ENCODE measurements around the gene GPR18. TPM values are rescaled to one million over a fixed set of nuclear protein-coding genes. Genes with fewer than 3 reads are reported as not detected.

Gene GPR18
- total RNA-seq, 1 donor from 2014 or later = not detected

DNA sequence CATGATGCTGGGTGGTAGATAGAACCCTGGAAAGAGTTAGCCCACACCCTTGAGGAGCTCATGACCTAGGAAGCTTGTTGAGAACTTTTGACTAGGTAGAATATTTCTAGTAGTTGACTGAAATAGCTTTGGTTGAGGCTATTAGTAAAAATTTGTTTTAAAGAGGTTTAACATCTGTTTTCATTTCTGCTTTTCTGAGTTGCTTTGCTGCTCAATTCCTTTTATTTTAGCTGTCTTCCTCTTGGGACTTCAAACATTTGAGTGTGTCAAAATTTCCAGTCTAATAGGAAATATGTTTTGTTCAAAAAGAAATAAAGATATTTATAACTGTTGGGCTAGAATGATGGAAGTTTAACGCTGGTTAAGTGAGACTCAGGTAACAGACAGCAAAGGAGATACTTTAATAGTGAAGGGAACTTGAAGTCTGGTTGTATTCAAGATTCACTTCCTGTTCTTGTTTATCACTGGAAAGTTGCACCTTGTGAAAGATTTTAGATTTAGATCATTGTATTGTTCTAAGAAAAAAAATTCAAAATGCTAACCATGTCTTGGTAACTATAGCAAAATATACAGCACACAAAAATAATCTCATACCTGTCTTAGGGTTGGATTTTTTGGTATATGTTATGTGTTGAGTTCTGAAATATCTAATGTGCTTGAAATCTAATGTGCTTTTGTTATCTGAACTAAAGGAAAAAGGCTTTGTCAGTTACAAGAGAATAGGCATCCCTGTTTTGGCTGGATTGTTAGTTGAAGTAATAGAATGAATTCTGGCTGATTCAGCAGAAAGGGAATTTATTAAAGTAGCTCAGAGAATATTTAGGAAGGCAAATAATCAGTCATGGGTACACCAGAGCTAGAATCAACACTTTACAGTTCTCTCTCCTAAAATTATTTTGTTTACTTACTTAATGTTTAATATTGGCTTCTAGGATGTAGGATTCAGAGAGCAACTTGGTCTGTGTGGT lies 24.4 kb upstream of the GPR18 start:
- no peaks in the 10 kb centered on the region for H3K36me3 ChIP-seq (ENCODE audit: control insufficient read depth, insufficient read depth, low read length)
- no peak for DNase-seq (ENCODE audit: low read depth)
- TF ChIP-seq CTCF (IDR thresholded peaks at IDR 0.05; ENCODE audit: insufficient read depth, low read length, poor library complexity, severe bottlenecking) = no peak
- no peaks in the 10 kb centered on the region for H3K27me3 ChIP-seq (ENCODE audit: control insufficient read depth, insufficient read depth, low read length)
- no peak overlapping the region for H3K4me3 ChIP-seq (ENCODE audit: low read depth, low read length)

DNA sequence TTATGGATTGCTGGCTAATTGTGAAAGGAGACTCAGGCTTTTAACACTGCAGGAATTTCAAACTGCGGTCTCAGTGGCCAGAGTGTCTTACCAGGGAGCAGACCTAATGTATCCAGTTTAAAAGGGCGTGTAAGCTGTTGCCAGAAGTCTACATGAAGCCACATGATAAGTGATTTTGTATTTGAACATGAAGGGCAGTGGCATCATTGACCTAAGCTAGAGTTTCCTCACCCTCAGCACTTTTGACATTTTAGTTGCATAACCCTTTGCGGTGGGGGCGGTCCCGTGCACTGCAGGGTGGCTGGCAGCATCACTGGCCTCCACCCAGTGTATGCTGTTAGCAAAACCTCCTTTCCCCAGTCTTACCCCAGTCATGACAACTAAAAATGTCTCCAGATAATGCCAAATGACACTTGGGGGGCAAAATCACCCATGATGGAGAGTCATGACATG lies 23.7 kb upstream of the GPR18 start:
- Histone ChIP-seq H3K27me3 (ENCODE audit: control insufficient read depth, insufficient read depth, low read length) (no peaks in the 10 kb centered on the region), H3K36me3 (ENCODE audit: control insufficient read depth, insufficient read depth, low read length) (no peaks in the 10 kb centered on the region), H3K4me3 (ENCODE audit: low read depth, low read length) (no peak overlapping the region)
- no peak for DNase-seq (ENCODE audit: low read depth)
- TF ChIP-seq CTCF (IDR thresholded peaks at IDR 0.05; ENCODE audit: insufficient read depth, low read length, poor library complexity, severe bottlenecking) = no peak

DNA sequence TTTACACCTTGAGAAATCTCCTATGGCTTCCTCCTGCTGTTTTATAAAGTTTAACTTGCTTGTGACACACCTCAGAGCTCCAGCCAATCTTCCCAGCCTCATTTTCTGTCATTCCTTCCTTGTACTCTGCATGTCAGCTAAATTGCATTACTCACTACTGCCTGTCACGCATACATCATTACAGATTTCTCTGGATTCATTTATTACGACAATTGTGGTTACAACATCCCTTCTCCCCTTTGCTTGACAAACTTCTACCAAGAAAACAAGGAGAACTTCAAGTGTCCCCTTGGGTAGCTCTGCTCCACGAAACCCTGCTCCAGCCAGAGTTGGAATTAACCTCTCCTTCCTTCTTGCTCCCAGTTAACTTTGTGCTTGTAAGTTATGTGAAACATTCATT lies 22.0 kb upstream of the GPR18 start:
- H3K36me3 ChIP-seq (ENCODE audit: control insufficient read depth, insufficient read depth, low read length) = no peaks in the 10 kb centered on the region
- no peaks in the 10 kb centered on the region for H3K27me3 ChIP-seq (ENCODE audit: control insufficient read depth, insufficient read depth, low read length)
- TF ChIP-seq CTCF (IDR thresholded peaks at IDR 0.05; ENCODE audit: insufficient read depth, low read length, poor library complexity, severe bottlenecking) = no peak
- DNase-seq (ENCODE audit: low read depth) = no peak
- no peak overlapping the region for H3K4me3 ChIP-seq (ENCODE audit: low read depth, low read length)

DNA sequence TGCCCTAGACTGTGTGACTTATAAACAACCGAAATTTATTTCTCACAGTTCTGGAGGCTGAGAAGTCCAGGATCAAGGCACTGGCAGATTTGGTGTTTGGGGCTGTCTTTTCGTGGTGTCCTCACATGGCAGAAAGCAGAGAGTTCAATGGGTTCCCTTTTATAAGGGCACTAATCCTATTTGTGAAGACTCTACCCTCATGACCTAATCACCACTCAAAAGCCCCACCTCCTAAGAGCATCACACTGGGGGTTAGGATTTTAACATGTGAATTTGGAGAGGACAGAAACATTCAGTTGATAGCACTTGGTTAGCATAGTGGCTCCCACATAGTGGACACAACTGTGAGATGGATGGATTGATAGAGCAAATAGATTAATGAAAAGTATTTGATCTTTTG lies 21.5 kb upstream of the GPR18 start:
- DNase-seq (ENCODE audit: low read depth) = no peak
- no peaks in the 10 kb centered on the region for H3K27me3 ChIP-seq (ENCODE audit: control insufficient read depth, insufficient read depth, low read length)
- TF ChIP-seq CTCF (IDR thresholded peaks at IDR 0.05; ENCODE audit: insufficient read depth, low read length, poor library complexity, severe bottlenecking) = no peak
- H3K36me3 ChIP-seq (ENCODE audit: control insufficient read depth, insufficient read depth, low read length) = no peaks in the 10 kb centered on the region
- no peak overlapping the region for H3K4me3 ChIP-seq (ENCODE audit: low read depth, low read length)

DNA sequence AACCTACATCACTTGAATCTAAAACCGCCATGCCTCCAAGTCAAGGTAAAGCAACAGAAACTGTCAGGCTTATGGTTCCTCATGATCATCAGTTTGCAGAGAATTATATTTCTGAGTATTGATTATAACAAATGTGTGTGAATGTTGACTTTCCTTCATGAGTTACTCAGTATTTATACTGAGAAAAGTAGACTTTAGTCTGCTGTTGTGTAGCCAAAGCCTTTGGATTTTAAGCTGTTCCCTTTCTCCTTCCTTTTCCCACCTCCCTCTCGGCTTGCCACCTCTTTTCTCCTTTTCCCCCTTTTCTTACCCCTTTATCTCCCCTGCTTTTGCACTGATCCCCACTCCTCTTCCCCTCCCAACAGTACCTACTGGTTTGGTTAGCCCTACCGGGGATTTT lies 20.7 kb upstream of the GPR18 start:
- H3K4me3 ChIP-seq (ENCODE audit: low read depth, low read length) = no peak overlapping the region
- TF ChIP-seq CTCF (IDR thresholded peaks at IDR 0.05; ENCODE audit: insufficient read depth, low read length, poor library complexity, severe bottlenecking) = no peak
- no peaks in the 10 kb centered on the region for H3K27me3 ChIP-seq (ENCODE audit: control insufficient read depth, insufficient read depth, low read length)
- no peak for DNase-seq (ENCODE audit: low read depth)
- H3K36me3 ChIP-seq (ENCODE audit: control insufficient read depth, insufficient read depth, low read length) = no peaks in the 10 kb centered on the region
